CD14-positive monocyte (primary cell): ENCODE data around the gene SCUBE1. TPM values are rescaled to one million over a fixed set of nuclear protein-coding genes. Genes with fewer than 3 reads are reported as not detected.
A peak's percentile ranks its signal among the peaks of the same experiment; 100 is the strongest.

Experiments used
- DNase-seq, 3 donors: peaks; one replicate each; pipeline ENCODE4 v3.0.0-alpha.2; 2011 to 2022
- H2AFZ ChIP-seq: 2 replicates; pipeline ENCODE4 v1.6.0; 2012; ENCODE audit warnings: mild to moderate bottlenecking, low read depth, low read length, inconsistent platforms; ENCODE audit not compliant: insufficient read depth, poor library complexity, severe bottlenecking
- H3K27ac ChIP-seq, 2 donors: 1 replicate in 1 of 2; 2 replicates in 1 of 2; pipeline ENCODE4 v1.5.1; 2012 to 2013; ENCODE audit warnings: low read length in 2 of 2, control low read depth in 1 of 2, inconsistent platforms in 1 of 2, low read depth in 1 of 2, mild to moderate bottlenecking in 1 of 2
- H3K27me3 ChIP-seq, 2 donors: one replicate each; pipeline versions ENCODE4 v1.6.0 to v1.6.1; 2011 to 2013; ENCODE audit warnings: low read length in 2 of 2; ENCODE audit not compliant: control insufficient read depth in 2 of 2, insufficient read depth in 2 of 2
- H3K36me3 ChIP-seq, 2 donors: replicated peaks in 1 of 2; 1 replicate in 1 of 2; 2 replicates in 1 of 2; pipeline versions ENCODE4 v1.5.1 to v1.6.1; 2012 to 2013; ENCODE audit warnings: low read length in 2 of 2, control low read depth in 1 of 2, inconsistent platforms in 1 of 2, mild to moderate bottlenecking in 1 of 2; ENCODE audit not compliant: insufficient read depth in 2 of 2, control insufficient read depth in 1 of 2
- H3K4me1 ChIP-seq, 2 donors: 1 replicate in 1 of 2; 2 replicates in 1 of 2; pipeline versions ENCODE4 v1.5.1 to v1.6.1; 2012 to 2013; ENCODE audit warnings: low read length in 2 of 2, control low read depth in 1 of 2, inconsistent platforms in 1 of 2, mild to moderate bottlenecking in 1 of 2, moderate library complexity in 1 of 2; ENCODE audit not compliant: insufficient read depth in 2 of 2, control insufficient read depth in 1 of 2
- H3K4me2 ChIP-seq: replicated peaks from 2 replicates; pipeline ENCODE3; 2012; ENCODE audit warnings: low read length, moderate library complexity, mild to moderate bottlenecking; ENCODE audit not compliant: poor library complexity, severe bottlenecking; ENCODE audit errors: extremely low read depth
- H3K4me3 ChIP-seq, 3 experiments: fragments of 200-600 bp in 1 of 3; sonication (generic) in 1 of 3; replicated peaks in 1 of 3; 1 replicate in 2 of 3; 2 replicates in 1 of 3; pipeline ENCODE4 v1.5.1; 2011 to 2013; ENCODE audit warnings: low read length in 3 of 3, mild to moderate bottlenecking in 3 of 3, control low read depth in 2 of 3, low read depth in 2 of 3, inconsistent platforms in 1 of 3, moderate library complexity in 1 of 3
- H3K79me2 ChIP-seq: 2 replicates; pipeline ENCODE4 v1.6.0; 2012; ENCODE audit warnings: mild to moderate bottlenecking, control low read depth, inconsistent platforms, low read length, moderate library complexity; ENCODE audit not compliant: insufficient read depth
- H3K9ac ChIP-seq: 2 replicates; pipeline ENCODE4 v1.6.0; 2017; ENCODE audit warnings: low read length, mild to moderate bottlenecking; ENCODE audit not compliant: insufficient read depth, poor library complexity, severe bottlenecking
- H3K9me3 ChIP-seq, 2 donors: replicated peaks in 1 of 2; 1 replicate in 1 of 2; 2 replicates in 1 of 2; pipeline versions ENCODE4 v1.5.1 to v1.6.1; 2012 to 2013; ENCODE audit warnings: low read length in 2 of 2, control low read depth in 1 of 2; ENCODE audit not compliant: control insufficient read depth in 1 of 2, insufficient read depth in 1 of 2
- H4K20me1 ChIP-seq: 2 replicates; pipeline ENCODE4 v1.6.0; 2012; ENCODE audit warnings: mild to moderate bottlenecking, low read length, control low read depth, moderate library complexity; ENCODE audit not compliant: insufficient read depth
- H3K27ac Mint-ChIP-seq, 7 donors: one replicate each; pipeline ENCODE4 v1.8.0; 2020; ENCODE audit warnings: mild to moderate bottlenecking in 7 of 7, mixed read lengths in 7 of 7, moderate library complexity in 6 of 7, inconsistent platforms in 2 of 7
- H3K27me3 Mint-ChIP-seq, 3 donors: one replicate each; pipeline ENCODE4 v1.8.0; 2021 to 2022; ENCODE audit warnings: low read depth in 3 of 3, mild to moderate bottlenecking in 3 of 3, mixed read lengths in 3 of 3, moderate library complexity in 3 of 3, inconsistent platforms in 1 of 3
- H3K36me3 Mint-ChIP-seq, 2 donors: one replicate each; pipeline ENCODE4 v1.8.0; 2020; ENCODE audit warnings: mixed read lengths in 2 of 2, inconsistent platforms in 1 of 2, mild to moderate bottlenecking in 1 of 2
- H3K4me1 Mint-ChIP-seq: one replicate; pipeline ENCODE4 v1.8.0; 2020; ENCODE audit warnings: mild to moderate bottlenecking, mixed read lengths
- H3K4me3 Mint-ChIP-seq, 2 donors: one replicate each; pipeline ENCODE4 v1.8.0; 2020; ENCODE audit warnings: mild to moderate bottlenecking in 2 of 2, mixed read lengths in 2 of 2, moderate library complexity in 1 of 2
- H3K9me3 Mint-ChIP-seq, 7 donors: one replicate each; pipeline ENCODE4 v1.8.0; 2020 to 2022; ENCODE audit warnings: mixed read lengths in 7 of 7, mild to moderate bottlenecking in 6 of 7, moderate library complexity in 6 of 7, inconsistent platforms in 2 of 7
- CTCF ChIP-seq: fragments of 200-600 bp; IDR thresholded peaks from one replicate; pipeline ENCODE4 v1.8.0; 2022; ENCODE audit warnings: antibody characterized with exemption, mild to moderate bottlenecking
- WGBS: methylation state at CpG from one replicate; pipeline ENCODE4 v1.1.5; 2013; ENCODE audit warnings: missing lambda C conversion rate; ENCODE audit not compliant: insufficient coverage; 5-methylcytosine and 5-hydroxymethylcytosine counted together
- intact Hi-C, 2 donors: fragments of 100-400 bp; cut with micrococcal nuclease; formaldehyde crosslinking; loops; one replicate each; pipeline versions ENCODE4 v1.15.0 to v1.15.1; 2023
- polyA plus RNA-seq, 3 donors: library from polyadenylated mRNA; depleted of rRNA in 1 of 3; unstranded in 2 of 3; stranded (reverse) in 1 of 3; fragments of 300-500 nt in 2 of 3; fragments of >200 nt in 1 of 3; fragmentation: Illumina TruSeq in 2 of 3; gene quantifications; 1 replicate in 2 of 3; 2 replicates in 1 of 3; pipeline ENCODE4 v1.2.3, GENCODE V29; 2012 to 2021

The SCUBE1 gene
- polyA plus RNA-seq, 3 donors = 0.20 to 0.32 (median 0.26) TPM

- Mint-ChIP-seq H3K27me3 (no peaks in the 10 kb centered on the region), H3K36me3 (peaks cover 48 to 86% of the 10 kb centered on the region in 2 donors), H3K9me3 (peaks cover 0 to 4% (median 0%) of the 10 kb centered on the region in 7 donors), H3K27ac (peak overlapping the region in 1 of 7 donors; percentile 26), H3K4me3 (no peak overlapping the region), H3K4me1 (no peaks in the 10 kb centered on the region)
- Histone ChIP-seq H3K4me2 (no peak overlapping the region), H3K27ac (no peak overlapping the region), H4K20me1 (no peaks in the 10 kb centered on the region), H3K79me2 (no peaks in the 10 kb centered on the region), H3K27me3 (no peaks in the 10 kb centered on the region), H3K4me1 (no peaks in the 10 kb centered on the region), H3K9me3 (no peaks in the 10 kb centered on the region), H3K9ac (no peak overlapping the region), H3K4me3 (no peak overlapping the region), H2AFZ (no peak overlapping the region), H3K36me3 (peaks cover 69 to 90% of the 10 kb centered on the region in 2 donors)
- 76% methylated on average over 10 of the region's 15 CpGs for WGBS
- intact Hi-C loops = no loop called here
- no peak for TF ChIP-seq CTCF
- DNase-seq = no peak
Measured at GRCh38 chr22:43176090-43176489, 167.1 kb downstream of the SCUBE1 start.

- H3K27ac Mint-ChIP-seq = no peak overlapping the region
- no peak for TF ChIP-seq CTCF
- H3K36me3 ChIP-seq = peaks cover 69 to 90% of the 10 kb centered on the region in 2 donors
- no peaks in the 10 kb centered on the region for H3K79me2 ChIP-seq
- no peaks in the 10 kb centered on the region for H3K27me3 Mint-ChIP-seq
- WGBS = 94% methylated on average over 8 of the region's 9 CpGs
- H3K27ac ChIP-seq = no peak overlapping the region
- no peak overlapping the region for H2AFZ ChIP-seq
- H3K9ac ChIP-seq = no peak overlapping the region
- peaks cover 50 to 86% of the 10 kb centered on the region in 2 donors for H3K36me3 Mint-ChIP-seq
- no peaks in the 10 kb centered on the region for H3K9me3 ChIP-seq
- no peaks in the 10 kb centered on the region for H3K4me1 Mint-ChIP-seq
- intact Hi-C loops = no loop called here
- H3K9me3 Mint-ChIP-seq = peaks cover 0 to 4% (median 0%) of the 10 kb centered on the region in 7 donors
- no peaks in the 10 kb centered on the region for H3K4me1 ChIP-seq
- DNase-seq = no peak
- no peaks in the 10 kb centered on the region for H4K20me1 ChIP-seq
- no peak overlapping the region for H3K4me3 Mint-ChIP-seq
- no peak overlapping the region for H3K4me3 ChIP-seq
- no peak overlapping the region for H3K4me2 ChIP-seq
- H3K27me3 ChIP-seq = no peaks in the 10 kb centered on the region
Measured at GRCh38 chr22:43174941-43175531, 168.1 kb downstream of the SCUBE1 start.
